ENCODE results near the gene LIPK. TPM values are rescaled to one million over a fixed set of nuclear protein-coding genes. Genes with fewer than 3 reads are reported as not detected.
A peak's percentile ranks its signal among the peaks of the same experiment; 100 is the strongest.

LIPK gene
- total RNA-seq, 8 experiments from 2014 or later, result not detected

DNA sequence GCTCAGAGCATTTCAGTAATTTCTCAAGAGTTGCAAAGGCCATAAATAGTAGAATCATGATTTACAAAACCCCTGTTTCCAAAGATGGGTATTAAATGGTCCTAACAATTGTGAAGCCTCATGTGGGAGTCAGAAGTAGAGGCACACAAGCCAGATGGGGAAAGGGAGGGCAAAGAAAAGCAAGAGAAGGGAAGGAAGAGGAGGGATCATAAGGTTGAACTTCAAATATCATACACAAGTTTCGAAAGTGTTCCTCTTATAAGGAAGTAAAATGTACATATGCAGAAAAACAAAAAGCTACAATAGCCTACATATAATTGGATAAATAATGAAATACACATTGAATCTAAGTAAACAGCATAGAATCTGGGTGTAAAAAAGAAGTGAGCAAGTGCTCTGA, 59.8 kb downstream of the LIPK start:
- 0 to 100% (median 67%) methylated on average over 1 of the region's 1 CpG; no CpG with 5 or more reads in 1 of the 10 experiments for WGBS, 10 experiments
- Histone ChIP-seq H3K4me1 (replicated peaks in 1 of 2) (no peaks in the 10 kb centered on the region), H3K27ac (no peak overlapping the region), H3K4me3 (no peak overlapping the region)
- no peak for ATAC-seq (replicated peaks in 6 of 8)
- in situ Hi-C loops (cut with MboI; ENCODE audit: low pct_unique_long_range_greater_than_20kb in 2 of 9, low sequenced_read_pairs in 9 of 9, unreplicated experiment in 9 of 9), result no loop called here

DNA sequence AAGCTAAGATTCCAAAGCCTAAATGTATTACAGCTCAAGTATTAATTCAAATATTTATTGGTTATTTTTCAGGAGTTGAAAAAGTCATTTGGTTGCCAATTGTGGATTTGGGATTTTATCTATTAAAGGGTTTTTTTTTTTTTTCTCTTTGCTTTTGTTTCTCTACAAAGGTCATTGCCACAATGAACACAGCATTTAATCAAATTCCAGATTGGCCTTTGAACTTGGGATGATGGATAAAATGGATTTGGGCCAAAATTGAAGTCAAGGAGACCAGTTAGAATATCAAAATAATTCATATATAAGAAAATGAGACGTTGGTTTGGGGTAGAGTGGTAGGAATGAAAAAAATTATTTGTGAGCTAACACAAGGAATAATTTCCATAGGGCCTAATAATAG, 63.3 kb downstream of the LIPK start:
- no peak overlapping the region for H3K4me3 ChIP-seq
- in situ Hi-C loops (cut with MboI; ENCODE audit: low pct_unique_long_range_greater_than_20kb in 2 of 9, low sequenced_read_pairs in 9 of 9, unreplicated experiment in 9 of 9), result no loop called here
- H3K4me1 ChIP-seq (replicated peaks in 1 of 2), result no peaks in the 10 kb centered on the region
- WGBS, 10 experiments, result 17 to 100% (median 57%) methylated on average over 1 of the region's 1 CpG; no CpG with 5 or more reads in 1 of the 10 experiments
- no peak overlapping the region for H3K27ac ChIP-seq
- no peak for ATAC-seq (replicated peaks in 6 of 8)

DNA sequence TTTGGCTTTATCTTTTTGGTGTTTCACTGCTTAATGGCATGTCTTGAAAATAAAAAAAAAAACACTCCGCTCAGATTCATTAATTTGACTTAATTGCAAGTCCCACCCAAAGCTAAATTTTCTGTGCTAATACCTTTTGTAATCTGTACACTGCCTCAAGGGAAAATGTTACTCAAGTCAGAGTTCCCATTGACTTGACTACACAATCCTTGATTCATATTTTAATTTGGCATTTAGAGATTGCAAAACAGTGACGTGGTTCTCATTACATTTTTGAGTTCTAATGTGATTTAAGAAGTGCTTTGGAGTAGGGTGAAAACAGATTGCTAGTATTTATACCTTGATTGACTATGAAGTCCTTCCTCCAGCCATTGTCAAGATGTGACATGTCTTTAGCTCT, 75.2 kb downstream of the LIPK start:
- ATAC-seq (replicated peaks in 6 of 8), result no peak
- Histone ChIP-seq H3K4me1 (replicated peaks in 1 of 2) (no peaks in the 10 kb centered on the region), H3K4me3 (no peak overlapping the region), H3K27ac (no peak overlapping the region)
- 33 to 100% (median 51%) methylated on average over 1 to 2 of the region's 2 CpGs; no CpG with 5 or more reads in 1 of the 10 experiments for WGBS, 10 experiments
- in situ Hi-C loops (cut with MboI; ENCODE audit: low pct_unique_long_range_greater_than_20kb in 2 of 9, low sequenced_read_pairs in 9 of 9, unreplicated experiment in 9 of 9), result no loop called here

DNA sequence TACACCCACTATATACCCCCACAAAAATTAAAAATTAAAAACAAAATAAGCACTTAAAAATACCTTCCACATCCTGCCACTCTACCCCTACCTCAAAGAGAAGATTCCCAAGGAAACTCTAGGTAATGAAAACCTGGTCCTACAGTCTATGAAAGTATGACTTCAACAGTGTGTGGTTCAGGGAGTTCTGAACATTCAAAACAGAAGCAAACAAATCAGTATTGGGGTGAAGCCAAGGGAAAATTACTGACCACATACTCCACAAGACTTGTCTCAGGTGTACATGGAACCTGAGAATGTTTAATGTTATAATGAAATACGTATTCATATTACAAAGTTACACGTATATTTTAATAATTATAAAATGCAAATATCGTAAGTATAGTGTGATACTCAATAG, 76.2 kb downstream of the LIPK start:
- Histone ChIP-seq H3K4me1 (replicated peaks in 1 of 2) (no peaks in the 10 kb centered on the region), H3K4me3 (no peak overlapping the region), H3K27ac (no peak overlapping the region)
- ATAC-seq (replicated peaks in 6 of 8), result no peak
- in situ Hi-C loops (cut with MboI; ENCODE audit: low pct_unique_long_range_greater_than_20kb in 2 of 9, low sequenced_read_pairs in 9 of 9, unreplicated experiment in 9 of 9), result no loop called here
- 26 to 100% (median 77%) methylated on average over 2 to 3 of the region's 3 CpGs for WGBS, 10 experiments

DNA sequence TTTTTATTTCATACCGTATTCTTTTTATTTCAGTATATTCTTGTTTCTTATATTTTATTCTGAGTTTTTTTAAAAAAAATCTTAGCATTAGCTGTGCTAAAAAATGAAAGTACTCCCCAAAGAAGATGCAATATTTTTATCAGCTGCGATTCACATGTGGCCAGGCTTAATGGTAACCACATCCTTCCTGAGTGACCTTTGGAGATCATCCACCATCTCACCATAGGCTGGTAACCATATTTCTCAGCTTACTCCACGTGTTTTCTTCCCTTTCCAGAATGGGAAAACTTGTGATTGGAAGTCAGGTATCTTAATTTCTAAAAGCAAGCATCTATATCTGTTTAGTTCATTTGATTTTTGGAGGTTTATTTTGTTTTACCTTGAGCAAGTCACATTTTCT, 77.7 kb downstream of the LIPK start:
- H3K4me3 ChIP-seq, result no peak overlapping the region
- in situ Hi-C loops (cut with MboI; ENCODE audit: low pct_unique_long_range_greater_than_20kb in 2 of 9, low sequenced_read_pairs in 9 of 9, unreplicated experiment in 9 of 9), result no loop called here
- no peak overlapping the region for H3K27ac ChIP-seq
- WGBS, 10 experiments, result 27 to 100% (median 71%) methylated on average over 1 to 3 of the region's 3 CpGs
- no peaks in the 10 kb centered on the region for H3K4me1 ChIP-seq (replicated peaks in 1 of 2)
- no peak for ATAC-seq (replicated peaks in 6 of 8)

DNA sequence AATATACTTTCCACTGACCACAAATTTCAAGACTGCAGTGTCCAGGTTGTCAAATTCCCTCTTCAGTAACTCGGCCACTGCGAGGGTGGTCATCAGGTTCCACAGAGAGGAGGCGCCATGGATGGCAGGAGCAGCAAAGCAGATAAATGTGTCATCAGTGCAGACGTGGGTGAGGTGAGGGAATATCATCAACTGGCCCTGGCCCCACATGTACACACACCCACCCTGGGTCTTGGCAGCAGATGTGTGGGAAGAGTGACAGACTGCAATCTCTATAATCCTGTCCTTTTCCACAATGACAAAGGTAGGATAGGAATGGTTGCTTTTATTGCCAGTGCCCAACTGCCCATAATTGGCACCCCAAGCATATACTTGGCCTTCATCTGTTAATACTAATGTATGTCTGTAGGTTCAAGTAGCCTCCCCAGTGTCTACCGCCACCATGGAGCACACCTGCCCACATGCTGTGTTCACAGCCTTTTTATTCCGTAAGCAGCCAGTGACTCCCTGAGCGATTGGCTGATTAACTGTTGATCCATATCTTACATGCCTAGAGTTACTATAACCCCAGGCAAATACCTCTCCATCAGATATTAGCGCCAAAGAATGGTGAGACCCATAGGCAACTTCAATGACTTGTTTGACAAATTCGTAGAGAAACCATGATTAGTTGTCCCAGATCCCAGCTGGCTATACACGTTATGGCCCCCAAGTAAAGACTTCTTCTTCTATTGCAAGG, 80.2 kb downstream of the LIPK start:
- in situ Hi-C loops (cut with MboI; ENCODE audit: low pct_unique_long_range_greater_than_20kb in 2 of 9, low sequenced_read_pairs in 9 of 9, unreplicated experiment in 9 of 9), result no loop called here
- Histone ChIP-seq H3K4me3 (no peak overlapping the region), H3K4me1 (replicated peaks in 1 of 2) (peaks cover 0 to 2% of the 10 kb centered on the region in 2 donors), H3K27ac (no peak overlapping the region)
- WGBS, 10 experiments, result 78 to 100% (median 94%) methylated on average over 4 to 6 of the region's 10 CpGs; no CpG with 5 or more reads in 3 of the 10 experiments
- no peak for ATAC-seq (replicated peaks in 6 of 8)

DNA sequence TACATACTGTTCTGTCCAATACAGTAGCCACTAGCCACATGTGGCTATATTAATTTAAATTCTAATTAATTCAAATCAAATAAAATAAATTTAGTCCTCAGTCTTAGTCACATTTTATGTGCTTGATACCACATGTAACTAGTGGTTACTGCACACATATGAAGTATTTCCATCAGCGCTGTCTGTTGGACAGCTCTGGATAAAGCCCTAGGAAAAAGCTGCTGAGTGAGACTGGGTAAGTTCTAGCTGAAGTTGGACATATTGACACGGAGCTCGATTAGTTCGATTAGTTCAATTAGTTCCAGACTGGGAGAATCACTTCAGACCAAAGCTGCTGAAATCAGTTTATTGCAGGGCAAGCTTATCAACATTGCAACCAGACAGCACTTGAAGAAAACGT, 81.4 kb downstream of the LIPK start:
- ATAC-seq (replicated peaks in 6 of 8), result no peak
- 19 to 90% (median 60%) methylated on average over 1 to 5 of the region's 5 CpGs; no CpG with 5 or more reads in 3 of the 10 experiments for WGBS, 10 experiments
- Histone ChIP-seq H3K4me3 (no peak overlapping the region), H3K4me1 (replicated peaks in 1 of 2) (peaks cover 0 to 2% of the 10 kb centered on the region in 2 donors), H3K27ac (no peak overlapping the region)
- in situ Hi-C loops (cut with MboI; ENCODE audit: low pct_unique_long_range_greater_than_20kb in 2 of 9, low sequenced_read_pairs in 9 of 9, unreplicated experiment in 9 of 9), result no loop called here

DNA sequence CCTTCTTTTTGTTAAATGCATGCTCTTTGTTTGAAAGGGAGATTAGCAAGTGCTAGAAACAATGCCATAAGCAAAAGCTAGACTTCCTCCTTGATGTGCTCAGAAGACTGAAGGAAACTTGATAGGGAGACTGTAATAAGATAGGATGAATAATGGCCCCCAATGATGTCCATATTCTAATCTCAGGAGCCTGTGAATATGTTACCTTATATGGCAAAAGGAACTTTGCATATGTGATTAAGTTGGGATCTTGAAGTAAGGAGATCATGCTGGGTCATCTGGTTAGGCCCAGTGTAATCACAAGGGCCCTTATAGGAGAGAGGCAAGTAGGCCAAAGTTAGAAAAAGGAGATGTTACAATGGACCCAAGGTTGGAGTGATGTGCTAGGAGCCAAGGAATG, 82.9 kb downstream of the LIPK start:
- in situ Hi-C loops (cut with MboI; ENCODE audit: low pct_unique_long_range_greater_than_20kb in 2 of 9, low sequenced_read_pairs in 9 of 9, unreplicated experiment in 9 of 9), result no loop called here
- peak in 3 of 8 experiments; percentile 67 to 91 (median 67) for ATAC-seq (replicated peaks in 6 of 8)
- Histone ChIP-seq H3K27ac (no peak overlapping the region), H3K4me3 (no peak overlapping the region), H3K4me1 (replicated peaks in 1 of 2) (peaks cover 0 to 2% of the 10 kb centered on the region in 2 donors)

DNA sequence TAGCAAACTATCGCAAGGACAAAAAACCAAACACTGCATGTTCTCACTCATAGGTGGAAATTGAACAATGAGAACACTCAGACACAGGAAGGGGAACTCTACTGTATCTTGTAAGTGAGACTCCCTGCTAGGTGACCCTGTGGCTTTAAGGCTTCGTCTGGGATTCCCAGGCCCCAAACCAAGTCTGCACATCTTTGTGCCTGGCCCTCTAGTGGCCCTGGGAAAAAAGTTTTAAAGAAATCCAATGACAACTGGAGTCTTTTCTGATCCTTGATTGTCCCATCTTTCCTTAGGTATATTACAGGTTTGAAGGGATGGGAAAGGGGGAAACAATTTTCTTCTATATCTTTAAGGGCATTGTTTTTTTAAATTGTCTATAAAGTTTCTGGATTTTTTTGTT, 85.9 kb downstream of the LIPK start:
- H3K4me1 ChIP-seq (replicated peaks in 1 of 2), result peaks cover 0 to 2% of the 10 kb centered on the region in 2 donors
- in situ Hi-C loops (cut with MboI; ENCODE audit: low pct_unique_long_range_greater_than_20kb in 2 of 9, low sequenced_read_pairs in 9 of 9, unreplicated experiment in 9 of 9), result no loop called here
- WGBS, 10 experiments, result 0 to 100% (median 63%) methylated on average over 1 to 2 of the region's 2 CpGs; no CpG with 5 or more reads in 3 of the 10 experiments
- peak in 3 of 8 experiments; percentile 48 to 71 (median 54) for ATAC-seq (replicated peaks in 6 of 8)
- H3K27ac ChIP-seq, result no peak overlapping the region
- H3K4me3 ChIP-seq, result no peak overlapping the region

DNA sequence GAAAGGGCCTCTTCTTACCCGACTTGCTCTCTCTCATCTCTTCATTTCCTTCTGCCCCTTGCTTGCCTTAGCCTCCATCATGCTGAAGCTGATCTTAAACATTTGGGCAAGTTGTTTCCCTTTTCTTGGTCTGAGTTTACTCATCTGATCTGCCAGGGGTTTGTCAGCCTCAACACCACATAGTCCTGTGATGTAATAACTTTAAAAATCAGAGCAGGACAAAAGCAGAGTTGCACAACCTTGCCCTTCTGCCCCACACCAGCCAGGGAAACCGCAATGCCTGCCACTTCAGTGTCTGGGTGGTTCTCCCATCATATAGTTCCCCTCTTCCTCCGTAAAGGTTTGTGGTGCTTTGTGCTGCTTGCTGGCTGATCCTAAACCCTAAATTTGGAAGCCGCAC, 86.6 kb downstream of the LIPK start:
- ATAC-seq (replicated peaks in 6 of 8), result no peak
- 69 to 100% (median 89%) methylated on average over 1 to 3 of the region's 4 CpGs; no CpG with 5 or more reads in 2 of the 10 experiments for whole genome bisulfite sequencing, 10 experiments
- H3K4me1 ChIP-seq (replicated peaks in 1 of 2), result peaks cover 0 to 2% of the 10 kb centered on the region in 2 donors
- no peak overlapping the region for H3K27ac ChIP-seq
- no peak overlapping the region for H3K4me3 ChIP-seq
- in situ Hi-C loops (cut with MboI; ENCODE audit: low pct_unique_long_range_greater_than_20kb in 2 of 9, low sequenced_read_pairs in 9 of 9, unreplicated experiment in 9 of 9), result no loop called here

DNA sequence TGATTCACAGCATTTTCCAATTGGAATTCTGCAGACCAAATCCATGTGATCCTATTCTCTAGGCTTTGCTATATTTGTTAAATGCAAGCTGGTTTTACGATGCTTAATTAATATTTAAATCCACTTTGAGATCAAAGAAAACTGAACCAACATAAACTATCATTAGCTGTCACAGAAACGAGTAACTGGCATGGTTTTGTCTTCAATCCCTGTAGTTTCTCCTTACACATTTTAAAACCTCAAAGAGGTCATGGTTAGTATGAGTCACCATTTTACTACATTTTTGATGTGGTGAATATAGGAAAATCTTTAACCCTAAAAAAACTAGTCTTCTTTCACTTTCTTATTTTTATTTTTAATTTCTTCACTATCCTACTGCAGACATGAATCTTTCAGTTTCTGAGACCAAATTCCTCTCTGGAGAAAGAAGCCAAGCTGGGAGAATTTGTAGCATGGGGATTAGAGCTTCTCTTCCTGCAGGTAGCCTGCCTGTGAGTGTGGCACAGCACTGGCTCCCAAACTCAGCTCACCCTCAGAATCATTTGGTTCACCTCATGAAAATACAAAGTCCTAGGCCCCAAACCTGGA, 87.8 kb downstream of the LIPK start:
- H3K4me1 ChIP-seq (replicated peaks in 1 of 2), result peaks cover 0 to 2% of the 10 kb centered on the region in 2 donors
- 13 to 91% (median 57%) methylated on average over 1 to 2 of the region's 2 CpGs; no CpG with 5 or more reads in 3 of the 10 experiments for WGBS, 10 experiments
- no peak overlapping the region for H3K4me3 ChIP-seq
- H3K27ac ChIP-seq, result no peak overlapping the region
- no peak for ATAC-seq (replicated peaks in 6 of 8)
- in situ Hi-C loops (cut with MboI; ENCODE audit: low pct_unique_long_range_greater_than_20kb in 2 of 9, low sequenced_read_pairs in 9 of 9, unreplicated experiment in 9 of 9), result no loop called here

DNA sequence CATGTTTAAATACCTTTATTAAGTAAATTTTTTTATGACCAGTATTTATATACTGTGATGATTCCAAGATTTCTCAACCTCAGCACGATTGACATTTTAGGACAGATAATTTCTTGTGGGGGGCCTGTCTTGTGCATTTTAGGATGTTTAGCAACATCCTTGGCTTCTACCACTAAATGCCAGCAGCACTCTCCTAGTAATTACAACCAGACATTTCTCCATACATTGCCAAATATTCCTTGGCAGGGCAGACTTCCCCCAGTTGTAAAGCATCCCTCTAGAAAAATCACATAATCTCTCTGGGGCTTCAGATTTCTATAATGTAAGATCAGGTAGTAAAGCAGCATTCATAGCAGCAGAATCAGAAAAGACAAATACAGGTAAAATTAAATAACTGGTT, 88.7 kb downstream of the LIPK start:
- ATAC-seq (replicated peaks in 6 of 8), result no peak
- WGBS, 10 experiments, result 0 to 100% (median 26%) methylated on average over 1 of the region's 1 CpG; no CpG with 5 or more reads in 2 of the 10 experiments
- in situ Hi-C loops (cut with MboI; ENCODE audit: low pct_unique_long_range_greater_than_20kb in 2 of 9, low sequenced_read_pairs in 9 of 9, unreplicated experiment in 9 of 9), result no loop called here

DNA sequence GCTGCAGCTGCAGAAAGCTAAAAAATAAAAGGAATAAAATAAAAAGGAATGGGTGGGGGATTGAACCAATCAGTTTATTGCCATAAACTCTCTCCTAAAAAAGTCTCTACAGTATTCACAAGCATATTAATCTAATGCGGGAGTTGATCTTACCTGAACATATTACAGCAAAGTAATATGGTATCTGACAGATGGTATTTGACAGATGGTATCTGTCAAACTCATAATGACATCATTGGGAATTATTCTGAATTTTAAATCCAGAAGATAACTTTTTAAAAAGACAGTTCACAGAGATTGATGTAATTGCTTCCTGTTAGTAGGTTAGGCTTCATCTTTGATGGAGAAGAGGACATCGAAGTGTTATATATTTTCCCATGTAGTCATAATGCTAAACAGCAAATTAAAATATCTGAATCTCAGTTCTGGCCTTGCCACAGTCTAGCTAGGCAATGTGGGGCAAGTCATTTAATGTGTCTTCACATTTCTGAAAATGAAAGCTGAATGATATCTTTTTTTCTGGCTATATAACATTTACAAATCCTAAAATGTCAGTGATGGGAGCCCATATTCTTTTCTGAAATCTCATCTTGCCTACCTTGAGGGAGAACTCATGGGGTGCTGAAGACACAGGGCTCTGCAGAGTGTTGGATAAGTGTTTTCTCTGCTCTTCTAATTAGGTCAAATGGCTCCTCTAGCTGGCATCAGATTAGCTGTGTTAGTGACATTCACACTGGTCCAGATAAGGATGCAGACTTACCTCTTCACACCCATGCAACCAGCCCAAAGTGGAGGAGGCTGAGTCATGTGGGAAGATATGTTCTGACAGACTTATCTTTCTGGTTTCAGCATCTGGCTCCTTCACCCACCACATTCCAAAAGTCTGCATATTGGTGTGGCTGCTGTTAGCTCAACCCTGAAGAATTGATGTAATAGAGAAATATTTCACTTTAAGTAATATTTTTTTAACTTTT, 94.4 kb downstream of the LIPK start:
- no peaks in the 10 kb centered on the region for H3K4me1 ChIP-seq (replicated peaks in 1 of 2)
- ATAC-seq (replicated peaks in 6 of 8), result peak in 2 of 8 experiments; percentile 75 to 87
- WGBS, 10 experiments, result 7 to 96% (median 61%) methylated on average over 2 of the region's 2 CpGs; no CpG with 5 or more reads in 2 of the 10 experiments
- no peak overlapping the region for H3K27ac ChIP-seq
- no peak overlapping the region for H3K4me3 ChIP-seq
- in situ Hi-C loops (cut with MboI; ENCODE audit: low pct_unique_long_range_greater_than_20kb in 2 of 9, low sequenced_read_pairs in 9 of 9, unreplicated experiment in 9 of 9), result loop anchor here in 1 of 9 experiments (25.0 kb wide), 2 partner anchors 113 to 238 kb away; no protein-coding TSS in a partner anchor

More for the DNA sequence above, 88.7 kb downstream of the LIPK start:
- Histone ChIP-seq H3K4me3 (no peak overlapping the region), H3K27ac (no peak overlapping the region), H3K4me1 (replicated peaks in 1 of 2) (no peaks in the 10 kb centered on the region)
